MM.1S (cell line): ENCODE data around the gene CD58.

Source experiments
- DNase-seq: peaks from one replicate; pipeline ENCODE4 v3.0.0-alpha.2; 2015
- H2AFZ ChIP-seq: fragments of 300-600 bp; sonication (generic); 2 replicates; pipeline ENCODE4 v1.6.0; 2016; ENCODE audit warnings: antibody characterized with exemption, low read length
- H3F3A ChIP-seq: fragments of 300-600 bp; sonication (generic); 2 replicates; pipeline ENCODE4 v1.6.1; 2016; ENCODE audit warnings: mild to moderate bottlenecking, antibody characterized with exemption, low read length, moderate library complexity, mixed read lengths; ENCODE audit not compliant: insufficient read depth
- H3K27ac ChIP-seq: fragments of 300-600 bp; sonication (generic); 2 replicates; pipeline ENCODE4 v1.5.1; 2016; ENCODE audit warnings: mild to moderate bottlenecking, low read length
- H3K27me3 ChIP-seq: fragments of 300-600 bp; sonication (generic); replicated peaks from 2 replicates; pipeline ENCODE4 v1.6.0; 2016; ENCODE audit warnings: low read length; ENCODE audit not compliant: insufficient read depth
- H3K36me3 ChIP-seq: fragments of 300-600 bp; sonication (generic); replicated peaks from 2 replicates; pipeline ENCODE4 v1.6.1; 2016; ENCODE audit warnings: mild to moderate bottlenecking, low read length, mixed read lengths; ENCODE audit not compliant: insufficient read depth
- H3K4me1 ChIP-seq: fragments of 300-600 bp; sonication (generic); 2 replicates; pipeline ENCODE4 v1.6.1; 2016; ENCODE audit warnings: low read length, mixed read lengths
- H3K4me2 ChIP-seq: fragments of 300-600 bp; sonication (generic); 2 replicates; pipeline ENCODE4 v1.6.0; 2016; ENCODE audit warnings: low read depth, low read length
- H3K4me3 ChIP-seq: fragments of 300-600 bp; sonication (generic); 2 replicates; pipeline ENCODE4 v1.5.1; 2016; ENCODE audit warnings: low read length, mixed read lengths
- H3K79me2 ChIP-seq: fragments of 300-600 bp; sonication (generic); 2 replicates; pipeline ENCODE4 v1.6.1; 2016; ENCODE audit warnings: mixed run types, low read length, mixed read lengths
- H3K9ac ChIP-seq: fragments of 300-600 bp; sonication (generic); 2 replicates; pipeline ENCODE4 v1.6.1; 2016; ENCODE audit warnings: low read length, mixed read lengths
- H3K9me2 ChIP-seq: fragments of 300-600 bp; sonication (generic); replicated peaks from 2 replicates; pipeline ENCODE4 v1.6.1; 2016; ENCODE audit warnings: mild to moderate bottlenecking, low read length, mixed read lengths; ENCODE audit not compliant: insufficient read depth
- H3K9me3 ChIP-seq: fragments of 300-600 bp; sonication (generic); replicated peaks from 2 replicates; pipeline ENCODE4 v1.6.1; 2016; ENCODE audit warnings: mild to moderate bottlenecking, low read length, mixed read lengths; ENCODE audit not compliant: insufficient read depth
- H4K20me1 ChIP-seq: fragments of 300-600 bp; sonication (generic); 2 replicates; pipeline ENCODE4 v1.6.1; 2016; ENCODE audit warnings: mild to moderate bottlenecking, low read length, moderate library complexity, mixed read lengths; ENCODE audit not compliant: insufficient read depth
- CTCF ChIP-seq: fragments of 300-600 bp; sonication (generic); IDR thresholded peaks from 2 replicates; pipeline ENCODE4 v1.5.1; 2016; ENCODE audit warnings: antibody characterized with exemption, low read length, mixed read lengths
- EZH2 ChIP-seq: fragments of 300-600 bp; sonication (generic); optimal IDR thresholded peaks from 2 replicates; pipeline ENCODE3; 2017; ENCODE audit warnings: low read depth, mild to moderate bottlenecking, antibody characterized with exemption, low read length, mixed read lengths
- EZH2phosphoT487 ChIP-seq: fragments of 300-600 bp; sonication (generic); IDR thresholded peaks from 2 replicates; pipeline ENCODE4 v1.6.1; 2018; ENCODE audit warnings: antibody characterized with exemption, low read length

CD58 gene

GRCh38 chr1:116581323-116581885 lies 10.6 kb upstream of the CD58 start:
- Histone ChIP-seq H3K4me2 (no peak overlapping the region), H3K36me3 (no peaks in the 10 kb centered on the region), H3K4me1 (no peaks in the 10 kb centered on the region), H4K20me1 (no peaks in the 10 kb centered on the region), H3K9ac (no peak overlapping the region), H3K79me2 (no peaks in the 10 kb centered on the region), H2AFZ (no peak overlapping the region), H3K9me3 (no peaks in the 10 kb centered on the region), H3K27ac (no peak overlapping the region), H3K9me2 (no peaks in the 10 kb centered on the region), H3K4me3 (no peak overlapping the region), H3K27me3 (no peaks in the 10 kb centered on the region), H3F3A (no peaks in the 10 kb centered on the region)
- no peak for DNase-seq
- TF ChIP-seq EZH2phosphoT487 (no peak), EZH2 (no peak), CTCF (no peak)

GRCh38 chr1:116580446-116581322 lies 9.9 kb upstream of the CD58 start:
- Histone ChIP-seq H3K36me3 (no peaks in the 10 kb centered on the region), H2AFZ (no peak overlapping the region), H3K4me3 (no peak overlapping the region), H3F3A (no peaks in the 10 kb centered on the region), H3K4me1 (no peaks in the 10 kb centered on the region), H3K79me2 (no peaks in the 10 kb centered on the region), H3K9ac (no peak overlapping the region), H3K27ac (no peak overlapping the region), H3K9me3 (no peaks in the 10 kb centered on the region), H4K20me1 (no peaks in the 10 kb centered on the region), H3K27me3 (no peaks in the 10 kb centered on the region), H3K4me2 (no peak overlapping the region), H3K9me2 (no peaks in the 10 kb centered on the region)
- DNase-seq = no peak
- no peak for TF ChIP-seq EZH2phosphoT487
- no peak for TF ChIP-seq EZH2
- TF ChIP-seq CTCF = no peak

GRCh38 chr1:116579259-116579875 lies 8.5 kb upstream of the CD58 start:
- Histone ChIP-seq H4K20me1 (no peaks in the 10 kb centered on the region), H2AFZ (no peak overlapping the region), H3K4me1 (no peaks in the 10 kb centered on the region), H3K4me3 (no peak overlapping the region), H3K9me2 (no peaks in the 10 kb centered on the region), H3F3A (no peaks in the 10 kb centered on the region), H3K4me2 (no peak overlapping the region), H3K79me2 (no peaks in the 10 kb centered on the region), H3K9ac (no peak overlapping the region), H3K9me3 (no peaks in the 10 kb centered on the region), H3K36me3 (no peaks in the 10 kb centered on the region), H3K27me3 (no peaks in the 10 kb centered on the region), H3K27ac (no peak overlapping the region)
- no peak for DNase-seq
- no peak for TF ChIP-seq CTCF
- TF ChIP-seq EZH2phosphoT487 = no peak
- no peak for TF ChIP-seq EZH2
